Smooth muscle cell (in vitro differentiated cells): Measurements from ENCODE around the gene NR3C2. TPM values are rescaled to one million over a fixed set of nuclear protein-coding genes. Genes with fewer than 3 reads are reported as not detected.
"Not testable (repeated sequence)": the region's sequence is repeated elsewhere in the genome, so short reads cannot be mapped to it uniquely, and the experiment has no call there.

Experiments used
- DNase-seq: peaks from one replicate; lab custom pipeline; 2025; ENCODE audit not compliant: unreplicated experiment; lab: John Stamatoyannopoulos, UW
- H2AFZ ChIP-seq: fragments of 200-600 bp; sonication (generic); 2 replicates; pipeline ENCODE4 v1.6.0; 2016; ENCODE audit warnings: antibody characterized with exemption, low read depth, mild to moderate bottlenecking
- H3F3A ChIP-seq: fragments of 200-600 bp; sonication (generic); 2 replicates; pipeline ENCODE4 v1.6.0; 2017; ENCODE audit warnings: antibody characterized with exemption, low read depth
- H3K27ac ChIP-seq: fragments of 200-600 bp; sonication (generic); 2 replicates; pipeline ENCODE4 v1.5.1; 2016; ENCODE audit warnings: low read depth, mild to moderate bottlenecking
- H3K27me3 ChIP-seq: fragments of 200-600 bp; sonication (generic); 2 replicates; pipeline ENCODE4 v1.6.1; 2016; ENCODE audit warnings: low read depth, mild to moderate bottlenecking
- H3K36me3 ChIP-seq: fragments of 200-600 bp; sonication (generic); 2 replicates; pipeline ENCODE4 v1.5.1; 2016; ENCODE audit warnings: low read depth
- H3K4me1 ChIP-seq: fragments of 200-600 bp; sonication (generic); 2 replicates; pipeline ENCODE4 v1.5.1; 2016; ENCODE audit warnings: low read depth
- H3K4me2 ChIP-seq: fragments of 200-600 bp; sonication (generic); 2 replicates; pipeline ENCODE4 v1.6.0; 2016; ENCODE audit warnings: mild to moderate bottlenecking
- H3K4me3 ChIP-seq: fragments of 200-600 bp; sonication (generic); 2 replicates; pipeline ENCODE4 v1.5.1; 2016; ENCODE audit warnings: mild to moderate bottlenecking
- H3K79me2 ChIP-seq: fragments of 200-600 bp; sonication (generic); 2 replicates; pipeline ENCODE4 v1.6.0; 2016; ENCODE audit warnings: low read depth, mild to moderate bottlenecking
- H3K9ac ChIP-seq: fragments of 200-600 bp; sonication (generic); 2 replicates; pipeline ENCODE4 v1.6.0; 2016; ENCODE audit warnings: low read depth
- H3K9me3 ChIP-seq: fragments of 200-600 bp; sonication (generic); replicated peaks from 2 replicates; pipeline ENCODE4 v1.5.1; 2016; ENCODE audit warnings: low read depth
- H4K20me1 ChIP-seq: fragments of 200-600 bp; sonication (generic); 2 replicates; pipeline ENCODE4 v1.6.0; 2016; ENCODE audit warnings: low read depth
- WGBS: methylation state at CpG from one replicate; pipeline ENCODE4 v1.1.7; 2016; ENCODE audit warnings: low lambda C conversion rate; 5-methylcytosine and 5-hydroxymethylcytosine counted together
- polyA plus RNA-seq: library from polyadenylated mRNA; unstranded; fragments of >200 nt; fragmentation: Nextera tagmentation; extraction: Ambion mirVana; gene quantifications from 2 replicates; pipeline ENCODE4 v1.2.1, GENCODE V29; 2016
- total RNA-seq: library from RNA; depleted of rRNA; stranded (reverse); fragments of >200 nt; gene quantifications from 2 replicates; pipeline ENCODE4 v1.2.3, GENCODE V29; 2014
- TF ChIP-seq, protein P1 (sequence below): fragments of 200-600 bp; sonication (generic); IDR thresholded peaks from 2 replicates; pipeline ENCODE4 v1.5.1; 2017; ENCODE audit warnings: borderline replicate concordance, mild to moderate bottlenecking, antibody characterized with exemption; ENCODE audit not compliant: insufficient read depth, poor library complexity, severe bottlenecking

Gene NR3C2
- total and polyA plus RNA-seq, 2 experiments from 2014 or later, result 0.09 TPM; not detected in 1

DNA sequence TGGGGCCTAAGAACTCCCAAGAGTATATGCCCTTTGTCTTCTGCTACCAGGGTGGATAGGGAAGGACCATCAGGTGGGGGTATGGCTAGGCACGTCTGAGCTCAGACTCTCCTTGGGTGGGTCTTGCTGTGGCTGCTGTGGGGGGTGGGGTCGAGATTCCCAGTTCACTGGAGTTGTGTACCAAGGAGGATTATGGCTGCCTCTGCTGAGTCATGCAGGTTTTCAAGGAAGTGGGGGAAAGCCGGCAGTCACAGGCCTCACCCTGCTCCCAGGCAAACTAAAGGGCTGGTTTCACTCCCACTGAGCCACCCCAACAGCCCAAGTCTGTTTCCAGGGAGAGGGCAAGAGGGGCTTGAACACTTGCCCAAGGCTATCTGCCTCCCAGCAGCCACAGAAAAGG lies 249.7 kb downstream of the NR3C2 start:
- H3F3A ChIP-seq, result no peaks in the 10 kb centered on the region
- no peak overlapping the region for H3K4me2 ChIP-seq
- no peak for DNase-seq
- H2AFZ ChIP-seq, result no peak overlapping the region
- H3K27ac ChIP-seq, result no peak overlapping the region
- H3K9ac ChIP-seq, result no peak overlapping the region
- no peaks in the 10 kb centered on the region for H4K20me1 ChIP-seq
- H3K27me3 ChIP-seq, result no peaks in the 10 kb centered on the region
- no peaks in the 10 kb centered on the region for H3K9me3 ChIP-seq
- 86% methylated on average over 3 of the region's 3 CpGs for WGBS
- TF ChIP-seq, protein P1, sequence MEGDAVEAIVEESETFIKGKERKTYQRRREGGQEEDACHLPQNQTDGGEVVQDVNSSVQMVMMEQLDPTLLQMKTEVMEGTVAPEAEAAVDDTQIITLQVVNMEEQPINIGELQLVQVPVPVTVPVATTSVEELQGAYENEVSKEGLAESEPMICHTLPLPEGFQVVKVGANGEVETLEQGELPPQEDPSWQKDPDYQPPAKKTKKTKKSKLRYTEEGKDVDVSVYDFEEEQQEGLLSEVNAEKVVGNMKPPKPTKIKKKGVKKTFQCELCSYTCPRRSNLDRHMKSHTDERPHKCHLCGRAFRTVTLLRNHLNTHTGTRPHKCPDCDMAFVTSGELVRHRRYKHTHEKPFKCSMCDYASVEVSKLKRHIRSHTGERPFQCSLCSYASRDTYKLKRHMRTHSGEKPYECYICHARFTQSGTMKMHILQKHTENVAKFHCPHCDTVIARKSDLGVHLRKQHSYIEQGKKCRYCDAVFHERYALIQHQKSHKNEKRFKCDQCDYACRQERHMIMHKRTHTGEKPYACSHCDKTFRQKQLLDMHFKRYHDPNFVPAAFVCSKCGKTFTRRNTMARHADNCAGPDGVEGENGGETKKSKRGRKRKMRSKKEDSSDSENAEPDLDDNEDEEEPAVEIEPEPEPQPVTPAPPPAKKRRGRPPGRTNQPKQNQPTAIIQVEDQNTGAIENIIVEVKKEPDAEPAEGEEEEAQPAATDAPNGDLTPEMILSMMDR, result no peak
- no peaks in the 10 kb centered on the region for H3K36me3 ChIP-seq
- no peaks in the 10 kb centered on the region for H3K79me2 ChIP-seq
- H3K4me1 ChIP-seq, result no peaks in the 10 kb centered on the region
- no peak overlapping the region for H3K4me3 ChIP-seq

GRCh38 chr4:148187454-148188222 lies 254.6 kb downstream of the NR3C2 start:
- not testable (repeated sequence) for H3K36me3 ChIP-seq, H3K27me3 ChIP-seq, H3F3A ChIP-seq, H3K4me2 ChIP-seq, DNase-seq, H4K20me1 ChIP-seq, H3K9ac ChIP-seq, H3K27ac ChIP-seq, H3K4me3 ChIP-seq, H2AFZ ChIP-seq, H3K9me3 ChIP-seq, H3K79me2 ChIP-seq, H3K4me1 ChIP-seq
- WGBS, result 85% methylated on average over 5 of the region's 5 CpGs

DNA sequence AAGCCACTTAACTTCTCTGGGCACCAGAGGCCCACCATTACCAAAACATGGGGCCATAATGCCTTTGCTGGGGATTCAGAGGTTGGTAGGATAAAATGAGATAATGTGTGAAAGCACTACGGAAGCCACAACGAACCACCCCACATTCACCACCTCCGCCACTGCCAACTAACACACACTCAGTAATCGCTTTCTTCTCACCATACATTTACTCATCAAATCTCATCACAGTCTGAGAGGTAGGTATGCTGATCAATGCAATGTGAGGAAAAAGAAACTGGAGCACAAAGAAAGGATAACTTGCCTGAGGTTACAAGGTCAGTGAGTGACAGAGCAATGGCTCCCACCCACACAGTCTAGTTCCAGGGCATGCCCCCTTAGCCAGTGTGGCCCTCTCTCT lies 257.3 kb downstream of the NR3C2 start:
- H3K4me1 ChIP-seq, result no peaks in the 10 kb centered on the region
- H3K27ac ChIP-seq, result no peak overlapping the region
- H3K4me2 ChIP-seq, result no peak overlapping the region
- no peak overlapping the region for H3K4me3 ChIP-seq
- H3K79me2 ChIP-seq, result no peaks in the 10 kb centered on the region
- H4K20me1 ChIP-seq, result no peaks in the 10 kb centered on the region
- H3F3A ChIP-seq, result no peaks in the 10 kb centered on the region
- H3K36me3 ChIP-seq, result no peaks in the 10 kb centered on the region
- H3K9me3 ChIP-seq, result no peaks in the 10 kb centered on the region
- peaks cover 12% of the 10 kb centered on the region for H3K27me3 ChIP-seq
- no peak for DNase-seq
- TF ChIP-seq, protein P1, result no peak
- H3K9ac ChIP-seq, result no peak overlapping the region
- H2AFZ ChIP-seq, result no peak overlapping the region
- WGBS, result 100% methylated on average over 4 of the region's 4 CpGs

DNA sequence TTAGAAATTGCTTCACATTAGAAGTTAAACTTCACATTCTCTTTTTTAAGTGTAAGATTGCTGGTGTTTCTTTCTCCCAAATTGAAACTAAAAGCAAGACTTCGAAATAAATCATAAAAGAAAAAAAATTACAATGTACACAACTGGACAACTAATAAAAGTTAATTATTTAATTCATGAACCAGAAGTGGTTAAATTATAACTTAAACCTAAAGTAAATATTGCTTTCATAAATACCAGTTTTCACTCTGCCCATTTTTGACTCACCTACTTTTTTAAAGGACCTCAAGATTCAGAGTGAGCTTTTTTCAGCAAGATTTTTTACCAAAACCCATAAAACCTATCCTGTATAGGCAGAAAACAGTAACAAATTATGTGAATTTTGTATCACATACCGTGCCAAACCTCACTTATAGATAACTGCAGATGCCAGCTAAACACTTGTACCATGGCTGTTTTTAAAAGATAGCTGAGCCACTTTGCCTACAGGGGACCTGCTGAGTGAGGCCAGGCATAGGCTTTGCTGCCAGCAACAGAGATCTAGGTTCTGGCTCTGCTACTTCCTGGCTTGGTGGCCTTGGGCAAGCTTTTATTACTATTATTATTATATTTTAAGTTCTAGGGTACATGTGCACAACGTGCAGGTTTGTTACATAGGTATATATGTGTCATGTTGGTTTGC lies 259.8 kb downstream of the NR3C2 start:
- no peaks in the 10 kb centered on the region for H3K9me3 ChIP-seq
- WGBS, result 86% methylated on average over 3 of the region's 3 CpGs
- H3K79me2 ChIP-seq, result no peaks in the 10 kb centered on the region
- H3K36me3 ChIP-seq, result no peaks in the 10 kb centered on the region
- TF ChIP-seq, protein P1, result no peak
- H3K27ac ChIP-seq, result no peak overlapping the region
- peaks cover 12% of the 10 kb centered on the region for H3K27me3 ChIP-seq
- H2AFZ ChIP-seq, result no peak overlapping the region
- H3K9ac ChIP-seq, result no peak overlapping the region
- no peak overlapping the region for H3K4me3 ChIP-seq
- DNase-seq, result no peak
- H4K20me1 ChIP-seq, result no peaks in the 10 kb centered on the region
- no peaks in the 10 kb centered on the region for H3F3A ChIP-seq
- no peak overlapping the region for H3K4me2 ChIP-seq
- no peaks in the 10 kb centered on the region for H3K4me1 ChIP-seq
